ENCODE data around the gene KRTAP9-7. TPM values are rescaled to one million over a fixed set of nuclear protein-coding genes. Genes with fewer than 3 reads are reported as not detected.

KRTAP9-7 gene
- total and polyA plus RNA-seq, 10 of the 15 experiments (the other 5 are each of a cell fraction or from before 2014, with no cell fraction given), result not detected

GRCh38 chr17:41308251-41308917, 32.9 kb downstream of the KRTAP9-7 start:
- ChIA-PET CTCF (interaction anchor here (0.9 to 1.0 kb wide), 2 partner anchors 20 to 181 kb away, joined by 3 read pairs; partner anchors contain the start of gene KRT36), RAD21 (ENCODE audit: unreplicated experiment) (no interaction called here), SMC1A (ENCODE audit: uncharacterized antibody, unreplicated experiment) (interaction anchor here (2.3 kb wide), 1 partner anchor 14 kb away, joined by 6 read pairs; no protein-coding TSS in a partner anchor), POLR2A (no interaction called here)
- DNase-seq (ENCODE audit: low read depth, low spot score), result peak; percentile 40
- H3K4me2 ChIP-seq (ENCODE audit: control insufficient read depth, insufficient read depth), result no peak overlapping the region
- H3K27me3 ChIP-seq (replicated peaks in 1 of 2; ENCODE audit: control insufficient read depth in 2 of 2, insufficient read depth in 2 of 2, low read length in 1 of 2), result peaks cover 3 to 4% of the 10 kb centered on the region in 2 experiments; a peak in 2 of 4 replicates
- no peaks in the 10 kb centered on the region; the same call in 1 of the 2 replicates for H3K4me1 ChIP-seq (ENCODE audit: control insufficient read depth, insufficient read depth, low read length)
- TF ChIP-seq STAT1 (conservative IDR thresholded peaks at IDR 0.05), result no peak
- peak; percentile 89; the same call in 1 of the 2 replicates for TF ChIP-seq TCF3 (IDR thresholded peaks at IDR 0.05; ENCODE audit: borderline replicate concordance, insufficient read depth, low read depth, low read length)
- TF ChIP-seq NFIC (IDR thresholded peaks at IDR 0.05; ENCODE audit: low read depth, low read length), result no peak
- no peak for TF ChIP-seq GABPA (IDR thresholded peaks at IDR 0.05; ENCODE audit: low read depth)
- TF ChIP-seq ZBED1 (IDR thresholded peaks at IDR 0.05; ENCODE audit: borderline replicate concordance), result no peak
- TF ChIP-seq BMI1 (IDR thresholded peaks at IDR 0.05; ENCODE audit: borderline replicate concordance), result no peak
- no peaks in the 10 kb centered on the region for H3K79me2 ChIP-seq (ENCODE audit: control insufficient read depth, insufficient read depth, low read length)
- BruUV-seq (replicated peaks), result no TSS peak
- no peak overlapping the region for H3K9ac ChIP-seq (ENCODE audit: control insufficient read depth, insufficient read depth, low read length)
- no peak overlapping the region for H3K27ac ChIP-seq (ENCODE audit: control insufficient read depth, insufficient read depth)
- ATAC-seq, result peak; percentile 82
- under 1% methylated on average over 10 of the region's 10 CpGs for WGBS (ENCODE audit: insufficient coverage, insufficient replicate concordance, low lambda C conversion rate, missing lambda C conversion rate)
- no peaks in the 10 kb centered on the region for H3K36me3 ChIP-seq (ENCODE audit: control insufficient read depth in 2 of 2, insufficient read depth in 2 of 2, low read length in 1 of 2)
- FAIRE-seq, result no peak
- no peaks in the 10 kb centered on the region; the same call in 2 of the 3 replicates for H3K9me3 ChIP-seq (replicated peaks; ENCODE audit: control insufficient read depth, insufficient read depth, low read length)
- intact Hi-C loops (cut with micrococcal nuclease; ENCODE audit: unreplicated experiment), result no loop called here
- in situ Hi-C loops (cut with MboI), result no loop called here
- H2AFZ ChIP-seq (ENCODE audit: control insufficient read depth, low read depth, low read length), result peak overlapping the region; percentile 24; the same call in 1 of the 2 replicates
- no peaks in the 10 kb centered on the region for H4K20me1 ChIP-seq (ENCODE audit: control insufficient read depth, insufficient read depth)
- no peak overlapping the region for H3K4me3 ChIP-seq

- H3K9ac ChIP-seq (ENCODE audit: control insufficient read depth, insufficient read depth, low read length), result no peak within 1 kb of the TSS
- H2AFZ ChIP-seq (ENCODE audit: control insufficient read depth, low read depth, low read length), result peak within 1 kb of the TSS; percentile 24; the same call in 1 of the 2 replicates
- H3K79me2 ChIP-seq (ENCODE audit: control insufficient read depth, insufficient read depth, low read length), result no peaks in the 10 kb centered on the region
- in situ Hi-C loops (cut with MboI) (no loop called here), intact Hi-C loops (cut with micrococcal nuclease; ENCODE audit: unreplicated experiment) (no loop called here)
- RAD21 ChIA-PET (ENCODE audit: unreplicated experiment), result no interaction called here
- H4K20me1 ChIP-seq (ENCODE audit: control insufficient read depth, insufficient read depth), result no peaks in the 10 kb centered on the region
- H3K27ac ChIP-seq (ENCODE audit: control insufficient read depth, insufficient read depth), result no peak within 1 kb of the TSS
- ATAC-seq (peak; percentile 61), FAIRE-seq (no peak), DNase-seq (ENCODE audit: low read depth, low spot score) (no peak)
- WGBS (ENCODE audit: insufficient coverage, insufficient replicate concordance, low lambda C conversion rate, missing lambda C conversion rate), result 27% methylated on average over 7 of the region's 7 CpGs
- no TSS peak for BruUV-seq (replicated peaks)
- no peaks in the 10 kb centered on the region; the same call in 2 of the 3 replicates for H3K9me3 ChIP-seq (replicated peaks; ENCODE audit: control insufficient read depth, insufficient read depth, low read length)
- no peak within 1 kb of the TSS for H3K4me3 ChIP-seq
- CTCF ChIA-PET, result interaction anchor here (0.9 to 1.0 kb wide), 2 partner anchors 21 to 181 kb away, joined by 3 read pairs; partner anchors contain the start of gene KRT36
- no peak within 1 kb of the TSS for H3K4me2 ChIP-seq (ENCODE audit: control insufficient read depth, insufficient read depth)
- no peaks in the 10 kb centered on the region for H3K36me3 ChIP-seq (ENCODE audit: control insufficient read depth in 2 of 2, insufficient read depth in 2 of 2, low read length in 1 of 2)
- no peaks in the 10 kb centered on the region; the same call in 1 of the 2 replicates for H3K4me1 ChIP-seq (ENCODE audit: control insufficient read depth, insufficient read depth, low read length)
- H3K27me3 ChIP-seq (replicated peaks in 1 of 2; ENCODE audit: control insufficient read depth in 2 of 2, insufficient read depth in 2 of 2, low read length in 1 of 2), result peaks cover 3 to 4% of the 10 kb centered on the region in 2 experiments; a peak in 2 of 4 replicates
- SMC1A ChIA-PET (ENCODE audit: uncharacterized antibody, unreplicated experiment), result interaction anchor here (2.3 kb wide), 1 partner anchor 13 kb away, joined by 6 read pairs; no protein-coding TSS in a partner anchor
- POLR2A ChIA-PET, result no interaction called here
- TF ChIP-seq FOS (IDR thresholded peaks at IDR 0.05; ENCODE audit: borderline replicate concordance, extremely low read depth, insufficient read length), result no peak
- no peak for TF ChIP-seq POLR2AphosphoS5 (IDR thresholded peaks at IDR 0.05; ENCODE audit: low read length)
- no peak for TF ChIP-seq SIN3A (IDR thresholded peaks at IDR 0.05; ENCODE audit: low read depth, low read length)
- TF ChIP-seq SP1 (IDR thresholded peaks at IDR 0.05; ENCODE audit: low read depth, low read length), result no peak
- no peak for TF ChIP-seq SMC3 (IDR thresholded peaks at IDR 0.05; ENCODE audit: borderline replicate concordance, low read length)
- no peak for TF ChIP-seq CREB1 (IDR thresholded peaks at IDR 0.05; ENCODE audit: low read depth)
- TF ChIP-seq NFIC (IDR thresholded peaks at IDR 0.05; ENCODE audit: low read depth, low read length), result no peak
- TF ChIP-seq CREM (IDR thresholded peaks at IDR 0.05; ENCODE audit: low read depth), result no peak
- no peak for TF ChIP-seq PKNOX1 (IDR thresholded peaks at IDR 0.05)
Observed at GRCh38 chr17:41308918-41309359, 33.4 kb downstream of the KRTAP9-7 start, which contains the start of gene KRTAP16-1. Gene KRTAP16-1 (minus strand): TSS chr17:41309309. CDS start chr17:41309253, 56 bp downstream.

Data from GM12878 (cell line).